NCI-H1436 (cell line): ENCODE results near the gene NVL.
A peak's percentile ranks its signal among the peaks of the same experiment; 100 is the strongest.
"Not testable (repeated sequence)": the region's sequence is repeated elsewhere in the genome, so short reads cannot be mapped to it uniquely, and the experiment has no call there.

Source experiments
- DNase-seq: peaks from one replicate; lab custom pipeline; 2025; lab: John Stamatoyannopoulos, UW

The NVL gene

GRCh38 chr1:224329842-224330753, at the start of gene NVL:
NVL (minus strand) TSS chr1:224330172; CDS start chr1:224330127, 45 bp downstream.
- DNase-seq = peak; percentile 88

- DNase-seq = no peak
Observed at GRCh38 chr1:224378855-224379631, 49.1 kb upstream of the NVL start.

GRCh38 chr1:224377676-224378006, 47.7 kb upstream of the NVL start:
- DNase-seq = no peak

GRCh38 chr1:224375059-224375458, 45.1 kb upstream of the NVL start:
- no peak for DNase-seq

GRCh38 chr1:224373008-224373590, 43.1 kb upstream of the NVL start:
- DNase-seq = no peak

GRCh38 chr1:224368409-224368808, 38.4 kb upstream of the NVL start:
- no peak for DNase-seq

- DNase-seq = no peak
Observed at GRCh38 chr1:224359207-224359606, 29.2 kb upstream of the NVL start.

- no peak for DNase-seq
Observed at GRCh38 chr1:224358237-224358636, 28.3 kb upstream of the NVL start.

GRCh38 chr1:224357626-224358124, 27.7 kb upstream of the NVL start:
- no peak for DNase-seq

GRCh38 chr1:224356685-224357625, 27.0 kb upstream of the NVL start, which contains the start of gene CNIH4:
CNIH4 (plus strand) TSS chr1:224356879; CDS start chr1:224356925, 46 bp downstream.
- peak; percentile 94 for DNase-seq

GRCh38 chr1:224353975-224354925, 24.3 kb upstream of the NVL start:
- no peak for DNase-seq

GRCh38 chr1:224352436-224353085, 22.6 kb upstream of the NVL start:
- not testable (repeated sequence) for DNase-seq

- not testable (repeated sequence) for DNase-seq
Observed at GRCh38 chr1:224349716-224350115, 19.7 kb upstream of the NVL start.

GRCh38 chr1:224348137-224348536, 18.2 kb upstream of the NVL start:
- DNase-seq = no peak

- no peak for DNase-seq
Observed at GRCh38 chr1:224343679-224344078, 13.7 kb upstream of the NVL start.

- not testable (repeated sequence) for DNase-seq
Observed at GRCh38 chr1:224340453-224341384, 10.7 kb upstream of the NVL start.

- DNase-seq = no peak
Observed at GRCh38 chr1:224339442-224340033, 9.6 kb upstream of the NVL start.
